Stimulated activated CD8-positive, alpha-beta memory T cell treated with anti-CD3 and anti-CD28 coated beads, Interleukin-12 subunit alpha, Interleukin-12 subunit beta, amount 100 ng/mL, for 24 hours (primary cell): ENCODE results near the gene ILF3.

Source experiments
- DNase-seq: peaks from one replicate; pipeline ENCODE4 v3.0.0-alpha.2; 2020; ENCODE audit errors: extremely low read depth

ILF3 gene

DNA sequence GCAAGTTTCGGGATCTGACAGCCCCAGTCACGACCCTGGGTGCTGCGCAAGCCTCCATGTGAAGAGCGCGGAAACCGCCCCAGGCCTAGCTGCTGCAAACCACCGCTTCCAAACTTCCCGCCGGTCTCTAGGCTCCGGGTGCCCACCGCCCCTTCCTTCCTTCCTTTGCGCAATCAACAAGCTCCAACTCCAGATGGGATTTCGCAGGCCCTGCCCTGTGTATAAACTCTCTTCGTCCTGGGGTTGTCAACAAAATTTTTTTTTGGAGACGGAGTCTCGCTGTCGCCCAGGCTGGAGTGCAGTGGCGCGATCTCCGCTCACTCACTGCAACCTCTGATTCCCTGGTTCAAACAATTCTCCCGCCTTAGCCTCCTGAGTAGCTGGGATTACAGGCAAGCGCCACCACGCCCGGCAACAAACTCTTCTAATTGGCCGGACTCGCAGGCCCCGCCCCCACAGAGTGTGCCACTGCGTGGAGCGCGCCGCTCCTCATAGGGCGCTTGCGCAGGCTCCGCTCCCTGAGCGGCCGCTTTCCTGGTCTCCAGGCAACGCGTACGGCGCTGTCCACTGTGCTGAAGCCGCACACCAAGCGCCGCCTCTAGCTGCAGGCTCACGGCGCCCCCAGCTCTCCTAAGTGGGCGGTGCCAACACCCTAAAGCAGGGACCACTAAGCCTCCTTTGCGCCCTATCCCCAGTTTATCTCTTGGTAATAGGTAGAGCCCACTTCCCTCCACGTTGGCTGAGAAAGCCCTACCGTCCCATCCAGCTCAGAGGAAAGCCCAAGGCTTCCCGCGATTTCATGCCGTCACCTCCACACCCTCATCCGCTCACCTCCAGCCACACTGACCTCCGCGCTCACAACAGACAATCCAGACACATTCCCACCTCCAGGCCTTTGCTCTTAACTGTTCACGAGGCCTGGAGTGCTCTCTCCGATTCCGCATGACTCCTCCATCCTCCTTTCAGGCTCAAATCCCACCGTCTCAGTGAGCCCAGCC is 41.6 kb downstream of the ILF3 start:
- peak; percentile 80 for DNase-seq

DNA sequence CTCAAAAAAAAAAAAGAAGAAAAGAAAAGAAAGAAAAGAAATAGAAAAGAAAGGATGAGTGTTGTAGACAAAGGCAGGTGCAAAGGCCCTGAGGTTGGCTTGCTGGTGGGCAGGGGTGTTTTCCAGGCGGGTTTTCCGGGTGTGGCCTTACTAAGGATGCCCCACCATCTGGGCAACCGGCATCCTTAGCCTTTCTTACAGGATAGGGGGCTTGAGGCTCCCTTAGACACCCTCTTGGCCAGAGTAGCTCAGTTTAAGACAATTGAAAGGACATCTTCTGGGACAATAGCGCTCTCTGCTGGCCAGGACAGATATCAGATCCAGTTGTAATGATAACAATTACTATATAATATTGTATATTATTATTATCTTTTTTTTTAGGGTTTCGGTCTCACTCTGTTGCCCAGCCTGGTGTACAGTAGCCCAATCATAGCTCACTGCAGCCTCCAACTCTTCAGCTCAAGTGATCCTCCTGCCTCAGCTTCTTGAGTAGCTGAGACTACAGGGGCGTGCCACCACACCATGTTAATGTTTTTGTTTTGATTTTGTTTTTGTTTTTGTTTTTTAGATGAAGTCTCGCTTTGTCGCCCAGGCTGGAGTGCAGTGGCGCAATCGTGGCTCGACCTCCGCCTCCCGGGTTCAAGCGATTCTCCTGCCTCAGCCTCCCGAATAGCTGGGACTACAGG is 45.6 kb downstream of the ILF3 start:
- no peak for DNase-seq

DNA sequence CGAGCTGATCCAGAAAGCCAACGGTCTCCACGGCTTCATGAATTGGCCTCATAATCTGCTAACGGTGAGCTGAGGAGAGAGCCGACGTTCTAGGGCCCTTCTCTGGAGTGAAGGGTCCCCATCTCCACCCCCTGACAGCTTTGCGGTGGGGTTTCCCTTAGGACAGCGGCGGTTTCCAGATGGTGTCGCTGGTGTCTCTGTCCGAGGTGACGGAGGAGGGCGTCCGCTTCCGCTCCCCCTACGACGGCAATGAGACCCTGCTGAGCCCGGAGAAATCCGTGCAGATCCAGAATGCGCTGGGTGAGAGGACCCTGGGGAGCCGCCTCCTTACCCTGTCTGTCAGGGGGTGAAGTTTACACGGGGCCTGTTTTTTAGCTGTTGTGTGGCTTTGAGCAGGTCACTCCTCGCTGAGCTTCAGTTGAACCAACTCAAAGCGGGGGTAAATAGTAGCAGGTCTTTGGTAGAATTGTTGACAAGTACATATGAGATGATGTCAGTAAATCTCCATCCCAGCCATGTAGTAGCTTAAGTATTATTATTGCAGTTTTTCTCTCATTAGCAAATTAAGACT is 47.9 kb downstream of the ILF3 start:
- DNase-seq: no peak

DNA sequence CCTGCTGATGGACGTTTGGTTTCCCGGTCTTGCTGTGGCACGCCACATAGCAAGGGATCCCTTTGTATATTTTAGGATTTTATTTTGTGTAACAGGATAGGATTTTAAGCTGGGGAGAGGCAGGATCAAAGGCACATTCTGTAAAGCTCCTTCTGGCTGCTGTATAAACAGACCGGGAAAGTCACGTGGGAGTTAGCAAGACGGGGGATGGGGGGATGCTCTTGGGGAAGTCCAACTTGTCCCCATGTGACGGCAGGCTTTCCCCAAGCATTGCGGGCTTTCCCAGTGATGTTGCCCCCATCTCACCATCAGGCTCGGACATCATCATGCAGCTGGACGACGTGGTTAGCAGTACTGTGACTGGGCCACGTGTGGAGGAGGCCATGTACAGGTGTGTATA is 52.8 kb downstream of the ILF3 start:
- no peak for DNase-seq

DNA sequence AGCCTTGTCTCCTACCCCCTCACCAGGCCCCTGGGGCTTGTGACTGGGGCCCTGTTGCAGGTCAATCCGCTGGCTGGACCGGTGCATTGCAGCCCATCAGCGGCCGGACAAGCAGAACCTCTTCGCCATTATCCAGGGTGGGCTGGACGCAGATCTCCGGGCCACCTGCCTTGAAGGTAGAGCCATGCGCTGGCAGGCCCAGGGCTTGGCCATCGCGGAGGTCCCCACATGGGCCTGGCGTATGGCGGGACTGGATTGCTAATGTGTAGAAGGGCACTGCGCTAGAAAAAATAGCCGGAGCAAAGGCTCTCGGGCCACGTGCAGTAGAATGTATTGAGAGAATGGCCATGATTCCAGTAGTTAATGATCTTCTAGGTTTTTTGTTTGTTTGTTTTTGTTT is 53.3 kb downstream of the ILF3 start:
- no peak for DNase-seq

DNA sequence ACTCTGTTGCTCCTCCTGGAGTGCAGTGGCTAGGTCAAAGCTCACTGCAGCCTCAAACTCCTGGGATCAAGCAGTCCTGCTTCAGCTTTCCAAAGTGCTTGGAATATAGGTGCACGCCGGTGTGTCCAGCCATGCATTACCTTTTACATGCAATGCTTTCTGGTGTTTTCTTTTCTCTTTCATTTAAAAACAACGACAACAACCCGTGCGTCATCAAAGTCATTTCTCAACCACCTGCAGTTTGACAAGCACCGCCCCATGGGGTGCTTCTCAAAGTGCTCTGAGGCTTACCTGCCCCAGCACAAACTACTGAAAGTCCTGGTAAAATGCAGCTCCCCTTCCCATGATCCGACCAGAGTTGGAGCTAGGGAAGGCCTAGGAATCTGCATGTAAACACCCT is 54.1 kb downstream of the ILF3 start:
- no peak for DNase-seq

DNA sequence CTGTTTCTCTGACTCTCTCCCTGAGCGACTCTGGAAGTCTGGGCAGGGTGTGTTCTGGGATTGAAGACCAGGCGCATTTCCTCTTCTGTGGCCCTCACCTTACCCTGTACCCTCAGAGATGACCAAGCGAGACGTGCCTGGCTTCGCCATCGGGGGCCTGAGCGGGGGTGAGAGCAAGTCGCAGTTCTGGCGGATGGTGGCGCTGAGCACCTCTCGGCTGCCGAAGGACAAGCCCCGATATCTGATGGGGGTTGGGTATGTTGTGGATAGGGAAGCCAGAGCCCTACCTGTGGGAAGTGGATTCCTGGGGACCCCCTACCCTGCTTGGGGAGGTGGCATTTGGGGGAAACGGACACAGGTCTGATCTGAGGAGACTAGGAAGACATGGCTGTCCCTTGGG is 57.9 kb downstream of the ILF3 start:
- DNase-seq: no peak

DNA sequence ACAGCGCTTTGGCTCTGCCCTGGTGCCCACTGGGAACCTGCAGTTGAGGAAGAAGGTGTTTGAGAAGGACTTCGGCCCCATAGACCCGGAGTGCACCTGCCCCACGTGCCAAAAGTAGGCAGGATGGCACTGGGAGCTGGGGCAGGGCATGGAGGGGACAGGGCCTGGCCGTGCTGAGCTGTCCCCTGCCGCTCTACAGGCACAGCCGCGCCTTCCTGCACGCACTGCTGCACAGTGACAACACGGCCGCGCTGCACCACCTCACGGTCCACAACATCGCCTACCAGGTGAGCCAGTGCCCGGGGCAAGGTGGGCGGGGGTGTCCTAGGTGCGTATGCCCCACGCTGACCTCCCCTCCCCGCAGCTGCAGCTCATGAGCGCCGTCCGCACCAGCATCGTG is 58.6 kb downstream of the ILF3 start:
- no peak for DNase-seq

DNA sequence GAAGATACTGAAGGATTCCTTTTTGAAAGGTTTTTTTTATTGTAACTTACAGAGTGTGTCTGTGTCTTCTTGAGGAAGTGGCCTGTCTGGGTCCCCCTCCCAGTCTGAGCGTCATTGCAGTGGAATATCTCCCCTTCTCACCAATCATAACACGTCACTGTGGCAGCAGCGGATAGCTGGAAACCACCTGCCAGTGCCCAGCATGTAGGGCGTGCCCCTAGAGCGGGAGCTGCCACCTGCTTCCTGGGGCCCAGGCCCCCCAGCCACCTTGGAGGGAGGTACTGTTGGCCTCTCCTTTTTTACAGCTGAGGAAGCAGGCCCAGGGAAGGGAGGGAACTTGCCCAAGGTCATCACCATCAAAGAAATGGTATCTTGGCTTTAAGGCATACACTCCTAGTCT is 59.2 kb downstream of the ILF3 start:
- no peak for DNase-seq

DNA sequence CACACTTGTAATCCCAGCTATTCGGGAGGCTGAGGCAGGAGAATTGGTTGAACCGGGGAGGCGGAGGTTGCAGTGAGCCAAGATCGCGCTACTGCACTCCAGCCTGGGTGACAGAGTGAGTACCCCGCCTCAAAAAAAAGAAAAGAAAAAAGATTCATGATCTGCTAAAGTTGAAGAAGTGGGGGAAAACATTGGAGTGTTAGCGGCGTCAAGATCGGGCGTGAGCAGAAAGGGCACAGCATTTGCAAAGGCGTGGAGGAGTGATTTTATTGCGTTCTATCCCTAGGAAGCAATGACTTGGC is 62.9 kb downstream of the ILF3 start:
- no peak for DNase-seq

DNA sequence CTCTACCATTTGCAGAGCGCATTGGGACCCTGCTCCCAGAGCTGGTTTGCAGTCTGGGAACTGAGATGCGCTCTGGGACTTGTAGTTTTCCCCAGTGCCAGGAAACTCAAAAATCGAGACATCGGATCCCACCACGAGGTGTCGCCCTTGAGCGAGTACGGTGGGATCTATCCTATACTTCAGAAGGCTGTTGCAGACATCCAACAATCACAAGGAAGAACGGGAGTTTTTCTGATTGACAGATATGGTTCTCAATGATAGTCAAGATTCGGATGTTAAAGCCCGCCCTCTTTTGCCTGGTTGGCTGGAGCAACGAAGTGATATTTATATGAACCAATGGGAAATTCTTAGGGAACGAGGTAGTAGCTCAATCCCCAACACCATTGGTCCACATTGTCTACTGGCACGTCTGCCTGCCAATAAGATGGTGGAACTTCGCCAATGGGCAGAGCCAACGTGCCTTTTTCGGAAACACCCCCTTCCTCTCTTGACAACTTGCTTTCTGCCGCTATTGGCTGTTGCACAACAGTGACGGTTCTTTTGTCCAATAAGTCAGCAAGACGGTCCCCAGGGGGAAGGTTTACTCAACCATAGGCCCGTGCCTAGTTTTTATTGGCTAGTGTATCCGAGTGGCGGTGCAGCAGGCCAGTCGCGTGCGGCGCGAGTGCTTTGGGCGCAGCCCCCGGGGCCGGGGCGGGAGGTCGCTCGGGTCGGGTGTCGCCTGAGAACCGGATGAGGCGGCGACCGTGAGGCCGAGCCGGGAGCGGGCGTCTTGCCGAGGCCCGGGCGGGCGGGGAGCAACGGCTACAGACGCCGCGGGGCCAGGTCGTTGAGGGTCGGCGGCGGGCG is 63.4 kb downstream of the ILF3 start, which contains the start of gene DNM2:
Gene DNM2, plus strand, starts transcription at position 724 of the 849 bp plus-strand sequence. CDS start 164 bp downstream, outside the sequence.
- DNase-seq: peak; percentile 91

DNA sequence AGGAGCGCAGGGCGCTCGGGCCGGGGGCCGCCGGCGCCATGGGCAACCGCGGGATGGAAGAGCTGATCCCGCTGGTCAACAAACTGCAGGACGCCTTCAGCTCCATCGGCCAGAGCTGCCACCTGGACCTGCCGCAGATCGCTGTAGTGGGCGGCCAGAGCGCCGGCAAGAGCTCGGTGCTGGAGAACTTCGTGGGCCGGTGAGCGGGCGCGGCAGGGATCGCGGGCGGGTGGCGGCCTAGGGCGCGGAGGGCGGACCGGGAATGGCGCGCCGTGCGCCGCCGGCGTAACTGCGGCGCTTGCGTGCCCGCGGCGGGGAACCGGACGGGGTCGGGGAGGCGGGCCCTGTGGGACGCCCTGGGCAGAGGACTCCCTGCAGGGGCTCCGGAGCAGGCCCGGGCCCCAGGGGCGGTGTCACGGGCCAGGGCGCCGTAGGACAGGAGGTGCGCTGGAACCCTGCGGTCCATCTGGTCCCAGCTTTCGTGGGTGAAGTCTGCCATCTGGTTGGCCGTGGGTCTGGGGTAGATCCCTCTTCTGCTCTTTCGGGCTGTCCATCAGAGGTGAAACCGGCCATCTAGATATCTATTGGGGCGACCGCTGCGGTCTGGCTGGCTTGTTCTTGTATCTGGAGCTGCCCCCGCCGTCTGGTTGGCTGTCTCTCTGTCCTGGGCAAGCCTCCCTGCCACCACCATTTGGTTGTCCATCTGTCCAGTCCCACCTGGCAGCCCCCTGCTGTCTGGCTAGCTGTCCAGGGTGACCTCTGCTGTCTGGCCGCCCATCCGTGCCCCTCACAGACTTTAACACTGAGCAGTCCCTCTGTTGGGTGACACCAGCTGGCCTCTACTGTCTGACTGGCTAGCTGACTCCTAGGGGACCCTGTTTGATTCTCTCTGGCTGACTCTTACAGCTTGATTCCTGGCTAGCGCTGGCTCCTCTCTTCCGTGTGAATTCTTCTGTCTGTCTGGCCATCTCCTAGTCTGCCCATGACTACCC is 64.4 kb downstream of the ILF3 start:
- no peak for DNase-seq

DNA sequence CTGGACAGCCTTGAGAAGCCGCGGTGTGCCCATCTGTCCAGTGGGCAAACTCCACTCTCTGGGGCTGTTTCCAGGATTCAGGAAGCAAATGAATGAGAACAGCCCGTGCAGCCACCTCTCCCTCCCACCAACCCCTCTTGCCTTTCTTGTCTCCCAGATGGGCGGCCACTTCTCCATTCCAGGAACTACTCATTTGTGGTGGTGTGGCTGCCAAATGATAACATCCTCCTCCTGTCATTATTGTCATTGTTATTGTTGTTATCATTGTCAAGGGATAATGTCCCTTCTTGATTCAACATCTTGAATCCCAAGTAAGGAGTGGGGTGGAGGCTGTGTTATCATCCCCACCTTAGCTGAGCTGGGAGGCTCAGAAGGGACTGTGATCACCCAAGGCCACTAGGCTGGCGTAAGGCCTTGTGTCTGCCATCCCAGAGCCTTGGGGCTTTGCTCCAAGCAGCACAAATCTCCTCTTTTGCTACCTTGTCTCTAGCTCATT is 65.4 kb downstream of the ILF3 start:
- no peak for DNase-seq

DNA sequence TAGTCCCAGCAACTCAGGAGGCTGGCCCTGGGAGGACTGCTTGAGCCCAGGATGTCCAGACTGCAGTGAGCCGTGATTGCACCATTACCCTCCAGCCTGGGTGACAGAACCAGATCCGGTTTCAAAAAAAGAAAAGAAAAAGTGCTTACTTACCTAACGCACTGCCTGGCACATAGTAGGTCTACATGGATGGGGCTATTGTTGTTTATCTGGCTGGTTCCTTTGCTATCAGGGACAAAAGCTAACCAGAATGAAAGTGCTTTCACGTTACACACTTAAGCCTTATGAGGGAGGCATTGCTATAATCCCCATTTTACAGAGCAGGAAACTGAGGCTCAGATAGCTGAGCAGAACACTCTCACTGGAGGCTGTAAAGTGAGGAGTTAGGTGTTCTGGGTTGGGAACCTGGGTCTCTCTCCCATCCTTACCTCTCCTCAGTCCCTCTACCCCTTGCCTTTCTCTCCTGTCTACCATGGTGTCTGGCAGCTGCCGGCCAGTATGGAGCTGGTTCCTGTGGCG is 66.5 kb downstream of the ILF3 start:
- DNase-seq: no peak

DNA sequence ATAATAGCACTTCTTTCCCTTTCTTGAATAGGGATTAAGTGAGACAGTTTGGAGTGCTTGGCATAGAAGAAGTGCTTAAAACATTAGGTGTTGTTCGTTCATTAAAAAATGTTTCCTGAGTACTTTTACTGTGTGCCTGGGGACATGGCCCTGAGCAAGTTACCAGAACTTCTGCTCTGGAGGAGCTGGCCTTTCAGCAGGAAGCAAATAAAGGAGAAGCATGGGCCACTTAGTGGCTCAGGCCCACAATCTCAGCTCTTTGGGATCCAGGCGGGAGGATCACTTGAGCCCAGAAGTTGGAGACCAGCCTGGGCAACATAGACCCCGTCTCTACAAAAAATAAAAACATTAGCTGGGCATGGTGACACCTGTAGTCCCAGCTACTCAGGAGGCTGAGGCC is 69.4 kb downstream of the ILF3 start:
- DNase-seq: no peak

DNA sequence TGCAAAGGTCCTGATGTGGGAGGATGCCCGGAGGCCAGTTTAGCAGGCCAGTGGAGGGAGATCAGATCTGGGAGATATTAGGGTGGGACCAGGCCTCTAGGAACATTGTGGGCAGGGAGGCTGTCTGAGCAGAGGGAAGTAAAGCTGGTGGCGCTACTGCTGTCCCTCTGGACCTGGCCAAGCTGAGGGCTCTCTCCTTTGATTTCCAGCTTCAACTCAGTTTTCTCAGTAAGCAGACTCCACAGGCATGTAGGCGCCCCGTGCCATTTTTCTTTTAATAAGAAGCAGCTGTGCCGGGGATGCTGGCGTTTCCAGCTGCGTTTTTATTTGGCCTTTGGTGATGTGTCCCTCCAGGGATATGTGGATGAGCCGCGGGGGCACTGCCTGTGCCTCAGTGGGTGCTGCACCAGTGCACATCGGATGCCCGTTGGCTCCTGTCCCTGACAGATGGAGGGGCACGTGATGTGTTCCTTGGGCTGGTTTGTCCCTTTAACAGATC is 70.5 kb downstream of the ILF3 start:
- no peak for DNase-seq

DNA sequence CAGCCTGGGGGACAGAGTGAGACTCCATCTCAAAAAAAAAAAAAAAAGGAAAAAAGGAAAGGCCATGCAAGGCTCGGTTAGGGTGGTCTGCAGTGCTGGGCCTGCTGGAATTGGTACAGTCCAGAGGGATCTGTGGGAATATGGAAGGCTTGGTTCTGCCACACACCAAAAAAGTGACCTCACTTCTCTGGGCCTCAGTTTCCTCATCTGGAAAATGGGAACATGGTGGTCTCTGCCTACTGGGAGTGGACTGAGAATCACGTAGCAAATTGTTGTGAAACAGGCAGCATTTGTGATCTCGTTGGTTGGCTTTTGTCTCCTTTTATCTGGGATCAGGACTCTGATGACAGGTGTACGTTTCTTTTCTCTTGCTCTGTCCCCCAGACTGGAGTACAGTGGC is 71.3 kb downstream of the ILF3 start:
- no peak for DNase-seq

DNA sequence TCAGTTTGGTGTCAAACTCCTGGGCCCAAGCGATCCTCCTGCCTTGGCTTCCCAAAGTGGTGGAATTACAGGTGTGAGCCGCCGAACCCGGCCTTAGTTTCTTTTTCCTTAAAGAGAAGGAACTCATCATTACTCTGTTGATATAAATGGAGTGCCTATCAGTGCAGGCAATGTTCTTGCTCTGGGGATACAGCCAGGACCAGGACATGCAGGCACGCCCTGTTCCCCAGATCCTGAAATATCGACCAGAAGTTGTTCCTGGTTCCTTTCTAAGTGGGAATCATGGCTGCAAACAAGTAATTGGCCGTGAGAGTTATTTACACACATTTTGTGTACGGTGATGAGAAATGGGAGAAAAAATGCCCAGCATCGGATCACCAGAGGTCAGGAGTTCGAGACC is 72.1 kb downstream of the ILF3 start:
- DNase-seq: no peak

DNA sequence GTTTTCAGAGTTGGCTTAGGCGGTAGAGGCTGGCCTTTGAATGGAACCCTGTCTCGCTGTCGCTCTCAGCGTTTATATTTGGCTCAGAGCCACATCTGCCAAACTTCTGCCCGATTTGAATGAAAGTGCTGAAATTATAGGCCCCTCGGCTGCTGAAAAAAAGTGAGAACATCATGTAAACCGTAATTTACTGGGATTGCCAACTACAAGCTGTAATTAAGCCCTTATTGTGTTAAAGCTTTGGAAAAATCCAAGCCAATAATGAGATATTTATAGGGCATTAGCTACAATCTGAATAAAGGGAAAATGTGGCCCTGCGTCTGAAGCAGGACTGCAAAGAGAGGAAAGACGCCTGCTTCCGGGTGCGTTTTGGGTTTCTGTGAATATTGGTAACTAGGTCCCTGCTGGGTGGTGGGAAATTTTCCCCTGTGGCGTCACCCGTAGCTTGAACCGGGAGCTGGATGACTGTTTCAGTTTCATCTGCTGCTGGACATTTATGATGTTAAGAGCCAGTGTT is 73.6 kb downstream of the ILF3 start:
- DNase-seq: no peak

DNA sequence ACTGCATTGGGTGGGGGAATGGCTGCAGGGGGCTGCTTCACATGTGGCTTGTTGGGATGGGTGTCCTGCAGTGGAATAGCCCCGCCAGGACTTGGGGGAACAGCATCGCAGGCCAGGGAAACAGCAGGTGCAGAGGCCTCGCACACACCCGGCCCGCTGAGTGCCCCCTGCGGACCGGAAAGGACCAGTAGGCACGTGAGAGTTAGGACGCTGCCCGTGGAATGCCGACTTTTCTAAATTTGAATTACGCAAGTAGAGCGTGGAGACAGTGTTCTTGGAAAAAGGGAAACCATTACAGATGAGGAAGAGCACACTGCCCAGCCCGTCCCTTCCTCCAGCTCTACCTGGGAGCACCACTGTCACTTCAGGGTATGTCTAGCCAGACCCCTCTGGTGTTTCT is 75.3 kb downstream of the ILF3 start:
- DNase-seq: no peak
